Non-pigmented ciliary epithelial cell (primary cell): Measurements from ENCODE around the gene ARFRP1.
"Not testable (repeated sequence)": the region's sequence is repeated elsewhere in the genome, so short reads cannot be mapped to it uniquely, and the experiment has no call there.

Experiments
- DNase-seq: peaks from one replicate; pipeline ENCODE4 v3.0.0-alpha.2; 2010; ENCODE audit warnings: low read depth

The ARFRP1 gene

DNA sequence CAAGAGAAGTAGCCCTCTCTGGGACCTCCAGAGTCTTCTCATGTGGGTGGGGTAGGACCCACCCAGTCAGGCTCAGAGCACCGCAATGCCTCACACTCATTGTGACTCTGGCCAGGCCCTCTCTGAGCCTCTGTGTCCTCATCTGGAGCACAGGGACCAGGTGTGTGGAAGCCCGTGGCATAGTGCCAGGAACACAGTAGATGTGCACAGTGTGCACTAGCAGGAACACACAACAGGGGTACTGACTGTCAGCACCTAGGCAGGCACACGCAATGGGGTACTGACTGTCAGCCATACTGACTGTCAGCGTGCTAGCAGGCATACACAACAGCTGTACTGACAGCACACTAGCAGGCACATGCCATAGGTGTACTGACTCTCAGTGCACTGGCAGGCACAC is 52.5 kb downstream of the ARFRP1 start:
- DNase-seq, result no peak

DNA sequence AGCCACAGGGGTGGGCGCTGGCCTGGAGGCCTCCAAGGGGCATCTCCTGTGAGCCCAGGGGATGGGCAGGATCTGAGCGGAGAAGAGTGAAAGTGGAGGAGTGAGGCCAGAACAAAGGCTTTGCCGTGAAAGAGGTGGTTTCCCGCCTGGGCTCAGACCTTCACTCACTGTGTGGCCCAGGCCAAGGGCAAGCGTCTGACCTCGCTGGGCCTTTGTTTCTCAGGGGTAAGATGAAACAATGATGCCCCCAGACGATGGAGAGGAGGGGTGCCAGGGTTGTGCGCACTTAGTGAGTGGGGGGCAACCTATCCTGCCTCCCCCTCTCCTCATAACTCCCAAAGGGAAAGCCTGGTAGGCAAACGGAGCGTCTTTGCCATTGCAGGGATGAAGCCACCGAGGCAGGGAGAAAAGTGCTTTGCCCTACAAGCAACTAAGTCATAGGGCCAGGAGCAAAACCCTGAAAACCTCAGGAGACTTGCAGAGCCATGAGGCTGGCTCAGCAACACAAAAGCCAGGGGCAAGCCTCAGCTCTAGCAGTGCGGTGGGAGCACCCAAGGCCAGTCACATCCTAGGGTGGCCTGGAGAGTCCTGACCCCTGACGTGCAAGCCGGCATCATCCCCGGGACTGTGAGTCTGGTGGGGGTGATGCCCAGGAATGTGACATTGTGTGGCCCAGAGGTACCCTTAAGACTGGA is 53.7 kb downstream of the ARFRP1 start:
- no peak for DNase-seq

DNA sequence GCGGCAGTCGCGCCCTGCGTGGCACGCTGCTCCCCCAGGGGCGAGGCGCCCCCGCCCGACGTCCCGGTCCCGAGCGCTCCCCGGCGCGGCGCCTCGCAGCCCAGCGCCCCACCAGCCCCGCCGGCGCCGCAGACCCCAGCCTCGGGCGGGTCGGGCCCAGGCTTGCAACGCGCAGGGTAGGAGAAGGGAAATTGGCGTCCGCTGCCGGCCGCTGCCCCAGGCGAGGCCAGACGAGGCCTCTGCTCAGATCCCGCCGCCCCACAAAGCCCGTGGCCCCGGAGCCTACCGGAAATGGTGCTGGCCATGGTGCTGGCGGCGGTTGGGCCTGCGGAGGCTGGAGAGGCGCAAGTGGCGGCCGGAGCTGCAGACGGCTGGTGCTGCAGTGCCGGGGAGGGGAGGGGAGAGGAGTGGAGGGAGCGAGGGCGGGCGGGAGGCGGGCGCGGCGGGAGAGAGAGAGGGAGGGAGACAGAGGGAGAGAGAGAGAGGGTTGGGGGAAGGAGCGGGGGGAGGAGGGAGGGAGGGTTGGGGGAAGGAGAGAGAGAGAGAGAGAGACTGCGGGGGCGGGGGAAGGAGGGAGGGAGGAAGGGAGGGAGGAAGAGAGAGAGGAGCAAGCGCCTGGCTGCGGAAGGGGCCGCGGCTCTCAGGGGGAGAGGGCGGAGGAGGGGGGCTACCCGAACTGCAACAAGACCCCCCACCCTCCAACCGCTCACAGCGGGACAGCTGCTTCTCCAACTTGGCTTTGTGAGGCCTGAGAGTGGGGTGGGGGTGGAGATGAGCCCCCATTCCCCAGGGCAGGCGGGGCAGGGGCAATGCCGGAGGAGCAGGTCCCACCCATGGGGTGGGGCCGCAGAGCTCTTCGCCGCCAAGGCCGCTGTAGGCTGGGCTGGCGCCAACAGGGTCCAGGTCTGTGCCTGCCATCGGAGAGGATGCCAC is 54.5 kb downstream of the ARFRP1 start, which contains the start of gene STMN3:
TSS of gene STMN3 (minus strand) at position 384 of the 933 bp plus-strand sequence. CDS start at position 305, 79 bp downstream.
- peak; percentile 62 for DNase-seq

DNA sequence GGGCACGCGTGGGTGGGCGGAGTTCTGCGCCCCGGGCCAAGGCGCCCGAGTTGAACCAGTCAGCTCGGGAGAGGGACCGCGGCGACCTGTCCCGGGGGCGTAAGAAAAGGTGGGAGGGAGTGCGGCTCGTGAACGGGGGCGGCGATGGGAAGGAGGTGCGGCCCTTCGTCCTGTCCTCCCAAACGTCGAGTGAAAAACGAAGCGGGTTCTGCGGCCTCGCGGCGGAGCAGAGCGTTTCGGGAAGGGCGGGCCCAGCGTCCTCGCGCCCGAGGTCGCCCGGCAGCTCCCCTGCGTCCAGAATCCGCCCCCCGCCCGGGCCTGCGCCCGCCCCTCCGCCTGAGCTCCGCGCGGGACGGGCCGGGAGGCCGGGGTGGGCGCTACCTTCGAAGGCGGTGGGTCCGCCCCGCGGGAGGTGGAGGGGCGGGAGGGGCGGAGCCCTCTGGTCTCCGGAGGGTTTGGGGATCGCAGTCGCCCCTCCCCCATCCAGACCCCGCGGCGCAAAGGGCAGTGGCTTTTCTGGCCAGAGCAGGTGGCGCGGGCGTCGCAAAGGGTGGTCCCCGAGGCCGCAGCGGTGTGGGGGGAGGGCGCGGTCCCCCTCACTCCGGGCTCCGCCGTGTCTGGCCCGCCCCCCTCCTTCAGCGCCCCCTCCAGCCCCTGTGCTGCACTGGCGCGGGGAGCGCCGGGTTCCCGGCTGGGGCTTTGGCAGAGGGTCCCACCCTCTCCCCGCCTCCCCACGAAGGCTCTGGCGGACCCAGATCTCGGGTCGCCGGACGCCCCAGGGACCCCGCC is 55.4 kb downstream of the ARFRP1 start:
- no peak for DNase-seq

DNA sequence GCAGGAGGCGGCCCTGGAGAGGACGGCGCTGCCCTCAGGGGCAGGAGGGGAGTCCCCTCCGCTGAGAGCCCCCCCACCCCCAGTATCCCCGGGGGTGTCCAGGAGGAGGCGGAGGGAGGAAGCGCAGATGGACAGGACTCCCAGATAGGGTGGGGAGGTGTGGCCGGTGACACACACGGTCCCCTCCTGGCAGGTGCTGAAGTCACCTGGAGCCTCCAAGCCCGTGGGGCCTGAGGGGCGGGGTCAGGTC is 55.9 kb downstream of the ARFRP1 start:
- no peak for DNase-seq

DNA sequence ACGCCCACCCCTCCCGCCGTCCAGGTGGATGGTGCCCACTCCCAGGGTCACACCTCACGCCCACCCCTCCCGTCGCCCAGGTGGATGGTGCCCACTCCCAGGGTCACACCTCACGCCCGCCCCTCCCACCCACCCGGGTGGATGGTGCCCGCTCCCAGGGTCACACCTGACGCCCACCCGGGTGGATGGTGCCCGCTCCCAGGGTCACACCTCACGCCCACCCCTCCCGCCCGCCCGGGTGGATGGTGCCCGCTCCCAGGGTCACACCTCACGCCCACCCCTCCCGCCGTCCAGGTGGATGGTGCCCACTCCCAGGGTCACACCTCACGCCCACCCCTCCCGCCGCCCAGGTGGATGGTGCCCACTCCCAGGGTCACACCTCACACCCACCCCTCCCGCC is 57.3 kb downstream of the ARFRP1 start:
- not testable (repeated sequence) for DNase-seq

DNA sequence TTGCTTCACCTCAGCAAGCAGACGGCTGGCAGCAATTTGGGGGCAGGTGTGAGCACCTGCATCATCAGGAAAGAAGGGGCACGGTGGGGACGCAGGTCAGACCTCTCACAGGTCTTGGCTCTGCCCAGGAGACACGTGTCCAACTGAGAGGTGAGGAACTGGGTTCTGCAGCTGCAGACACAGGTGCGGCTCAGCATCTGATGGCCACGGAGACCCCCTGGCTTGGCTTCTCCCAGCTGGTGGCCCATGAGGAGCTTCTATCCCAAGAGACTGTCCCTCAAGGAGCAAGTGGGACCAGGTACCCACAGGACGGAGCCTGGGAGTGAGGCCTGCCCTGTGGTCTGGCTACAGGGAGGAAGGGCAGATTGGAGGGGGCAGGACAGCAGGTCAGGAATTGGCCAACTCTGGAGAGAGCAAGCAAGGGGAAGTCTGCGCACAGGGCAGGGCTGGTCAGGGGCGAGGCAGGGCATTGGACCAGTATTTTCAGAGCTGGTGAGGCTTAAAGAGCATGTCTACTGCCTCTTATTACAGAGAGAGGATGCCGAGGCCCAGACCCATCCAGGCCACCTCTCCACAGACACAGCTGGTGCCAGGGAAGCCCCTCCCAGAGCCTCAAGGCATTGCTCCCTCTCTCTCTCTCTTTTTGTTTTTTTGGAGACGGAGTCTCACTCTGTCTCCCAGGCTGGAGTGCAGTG is 58.7 kb downstream of the ARFRP1 start:
- no peak for DNase-seq
